NCI-H1048 (cell line): ENCODE results near the gene SBNO2.

Source experiments
- DNase-seq: peaks from one replicate; lab custom pipeline; 2025; lab: John Stamatoyannopoulos, UW

The SBNO2 gene

GRCh38 chr19:1087813-1088415, 86.2 kb downstream of the SBNO2 start:
- DNase-seq: no peak

DNA sequence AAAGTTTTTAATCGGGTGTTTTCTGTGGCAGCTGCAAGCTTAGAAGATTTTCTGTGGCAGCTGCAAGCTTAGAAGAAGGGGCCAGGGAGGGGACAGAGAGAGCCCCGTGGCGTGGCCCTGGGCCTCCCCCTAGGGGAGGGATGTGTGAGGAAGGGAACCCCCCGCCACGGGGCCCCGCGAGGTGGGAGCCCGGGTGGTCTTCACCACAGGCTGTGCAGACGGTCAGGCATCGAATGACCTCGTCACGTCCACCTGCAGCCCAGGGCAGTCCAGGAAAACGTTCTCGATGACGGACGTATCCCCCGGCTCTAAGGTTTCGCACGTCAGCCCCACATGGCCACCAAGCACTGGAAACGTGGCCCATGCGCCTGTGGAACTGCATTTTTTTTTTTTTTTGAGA, 87.5 kb downstream of the SBNO2 start:
- no peak for DNase-seq

- no peak for DNase-seq
These were observed 88.2 kb downstream of the SBNO2 start for GRCh38 chr19:1085676-1086442.

GRCh38 chr19:1085053-1085658, 88.9 kb downstream of the SBNO2 start:
- DNase-seq: no peak

- DNase-seq: no peak
These were observed 89.8 kb downstream of the SBNO2 start for GRCh38 chr19:1084024-1084868.

- no peak for DNase-seq
These were observed 90.9 kb downstream of the SBNO2 start for GRCh38 chr19:1082928-1083816.

- peak; percentile 89 for DNase-seq
These were observed 91.7 kb downstream of the SBNO2 start for GRCh38 chr19:1082165-1082927.

GRCh38 chr19:1081301-1082164, 92.5 kb downstream of the SBNO2 start:
- no peak for DNase-seq

GRCh38 chr19:1080360-1081161, 93.5 kb downstream of the SBNO2 start:
- DNase-seq: no peak

- DNase-seq: no peak
These were observed 94.4 kb downstream of the SBNO2 start for GRCh38 chr19:1079566-1080111.

DNA sequence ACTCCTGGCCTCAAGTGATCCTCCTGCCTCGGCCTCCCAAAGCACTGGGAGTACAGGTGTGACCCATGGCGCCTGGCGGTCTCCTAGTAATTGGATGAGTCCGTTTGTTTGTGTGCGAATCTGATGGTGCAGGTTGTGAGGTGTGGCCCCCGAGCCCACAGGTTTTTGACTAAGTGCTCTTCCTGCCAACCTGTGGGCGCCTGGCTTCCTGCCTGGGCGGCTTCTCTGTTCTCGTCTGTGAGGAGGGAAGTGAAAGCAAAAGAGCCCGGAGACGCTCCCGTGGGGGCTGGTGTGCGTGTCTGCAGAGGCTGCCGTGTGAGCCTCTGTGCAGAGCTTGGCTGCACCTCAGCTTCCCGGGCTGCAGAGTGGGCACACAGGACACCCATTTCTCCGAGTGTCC, 97.1 kb downstream of the SBNO2 start:
- DNase-seq: no peak

DNA sequence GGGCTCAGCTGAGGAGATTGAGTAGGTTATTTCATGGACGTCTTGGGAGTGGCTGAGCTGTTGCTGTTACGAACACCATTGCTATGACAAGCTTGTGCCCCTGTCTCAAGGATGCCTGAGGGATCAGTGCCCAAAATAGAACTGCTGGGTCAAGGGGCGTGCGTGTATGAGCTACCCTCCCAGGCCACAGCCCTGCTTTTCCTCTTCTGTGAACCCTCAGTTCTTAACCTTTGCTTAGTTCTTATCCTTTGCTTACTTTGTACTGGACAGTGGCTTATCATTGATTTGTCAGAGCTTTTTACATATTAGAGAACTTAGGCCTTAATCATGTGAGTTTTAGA, 98.1 kb downstream of the SBNO2 start:
- DNase-seq: no peak

DNA sequence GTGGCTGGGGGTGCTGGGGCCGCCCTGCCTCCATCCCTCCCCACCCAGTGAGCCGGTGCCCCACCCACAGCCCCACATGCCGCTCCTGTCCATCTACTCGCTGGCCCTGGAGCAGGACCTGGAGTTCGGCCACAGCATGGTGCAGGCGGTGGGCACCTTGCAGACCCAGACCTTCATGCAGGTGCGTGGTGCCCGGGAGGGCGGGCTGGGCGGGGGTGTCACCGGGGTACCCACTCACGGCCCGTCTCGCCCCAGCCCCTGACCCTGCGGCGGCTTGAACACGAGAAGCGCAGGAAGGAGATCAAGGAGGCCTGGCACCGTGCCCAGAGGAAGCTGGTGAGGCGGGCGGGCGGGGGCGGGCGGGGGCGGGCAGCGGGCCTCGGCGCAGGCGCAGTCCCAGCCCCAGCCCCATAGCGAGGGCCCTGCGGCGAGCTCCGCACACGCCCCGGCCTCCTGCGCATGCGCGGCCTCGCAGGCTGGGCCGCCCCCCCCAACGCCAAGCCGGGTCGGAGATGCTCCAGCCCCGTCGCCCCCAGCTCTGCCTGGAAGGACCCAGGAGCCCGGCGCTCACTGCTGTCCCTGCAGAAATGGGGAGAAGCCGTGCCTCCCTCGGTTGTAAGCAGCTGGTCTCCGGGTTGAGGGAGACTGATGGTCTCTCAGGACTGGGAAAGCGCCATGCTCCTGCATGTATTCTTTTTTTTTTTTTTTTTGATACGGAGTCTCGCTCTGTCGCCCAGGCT, 99.4 kb downstream of the SBNO2 start:
- DNase-seq: peak; percentile 86

- no peak for DNase-seq
These were observed 100.0 kb downstream of the SBNO2 start for GRCh38 chr19:1073956-1074517.

GRCh38 chr19:1073063-1073955, 100.8 kb downstream of the SBNO2 start:
- DNase-seq: no peak

DNA sequence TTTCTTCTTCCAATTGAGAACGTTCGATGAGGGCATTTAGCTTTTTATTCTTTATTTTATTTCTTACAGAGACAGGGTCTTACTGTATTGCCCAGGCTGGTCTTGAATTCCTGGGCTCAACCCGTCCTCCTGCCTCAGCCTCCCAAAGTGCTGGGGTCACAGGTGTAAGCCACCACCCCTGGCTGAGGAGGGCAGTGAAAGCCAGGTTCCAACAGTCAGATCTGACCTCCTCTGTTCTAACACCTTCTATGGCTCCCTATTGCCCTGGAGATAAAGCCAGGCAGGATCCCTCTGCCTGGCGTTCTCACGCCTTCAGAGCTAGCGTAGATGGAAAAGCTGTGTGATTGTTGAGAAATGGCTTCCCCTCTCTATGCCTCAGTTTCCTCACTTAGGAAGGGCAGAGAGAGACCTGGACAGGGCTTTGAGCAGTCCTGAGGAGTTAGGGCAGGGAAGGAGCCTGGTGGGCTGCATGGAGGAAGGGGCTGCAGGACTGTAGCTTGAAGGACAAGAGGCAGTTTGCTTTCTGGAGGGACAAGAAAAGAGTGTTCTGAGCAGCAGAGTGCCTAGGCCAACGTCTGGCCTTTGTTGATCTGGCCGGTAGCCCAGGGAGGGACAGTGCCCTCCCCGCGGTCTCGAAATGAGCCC, 101.6 kb downstream of the SBNO2 start:
- DNase-seq: no peak
